CD4-positive, alpha-beta T cell (primary cell): ENCODE results near the gene ANKRD13A. TPM values are rescaled to one million over a fixed set of nuclear protein-coding genes. Genes with fewer than 3 reads are reported as not detected.

Source experiments
- ATAC-seq: fragments of 200-7000 bp; cut with Tn5 transposase; one replicate; pipeline ENCODE4 v1.10.0; 2022; ENCODE audit warnings: mild to moderate bottlenecking; ENCODE audit not compliant: poor library complexity
- CTCF ChIA-PET: fragments of 350-600 bp; sonication (Branson Sonifier 250); formaldehyde crosslinking; loops from one replicate; lab custom pipeline; 2021; ENCODE audit warnings: antibody characterized with exemption, inconsistent platforms; lab: Charles Lee
- POLR2A ChIA-PET: fragments of 350-600 bp; sonication (Branson Sonifier 250); formaldehyde crosslinking; loops from one replicate; lab custom pipeline; 2021; ENCODE audit warnings: antibody characterized with exemption, inconsistent platforms; lab: Charles Lee
- DNase-seq, 14 experiments: peaks; one replicate each; pipeline ENCODE4 v3.0.0-alpha.2; 2013 to 2020; ENCODE audit warnings: mixed read lengths in 2 of 14
- H3K27ac ChIP-seq, 2 donors: one replicate each; pipeline versions ENCODE4 v1.5.1 to v1.7.0; 2013; ENCODE audit warnings: low read length in 2 of 2, low read depth in 1 of 2, mild to moderate bottlenecking in 1 of 2
- H3K27me3 ChIP-seq, 2 experiments: 1 replicate in 1 of 2; 2 replicates in 1 of 2; pipeline versions ENCODE4 v1.6.1 to v1.7.0; 2013; ENCODE audit warnings: low read length in 2 of 2, control low read depth in 1 of 2, mild to moderate bottlenecking in 1 of 2, moderate library complexity in 1 of 2; ENCODE audit not compliant: insufficient read depth in 2 of 2, control insufficient read depth in 1 of 2
- H3K36me3 ChIP-seq: one replicate; pipeline ENCODE4 v1.6.1; 2013; ENCODE audit warnings: low read length, control low read depth; ENCODE audit not compliant: insufficient read depth
- H3K4me1 ChIP-seq: one replicate; pipeline ENCODE4 v1.6.1; 2013; ENCODE audit warnings: low read length, control low read depth; ENCODE audit not compliant: insufficient read depth
- H3K4me3 ChIP-seq: one replicate; pipeline ENCODE4 v1.5.1; 2013; ENCODE audit warnings: mild to moderate bottlenecking, low read length, moderate library complexity
- H3K9me3 ChIP-seq, 2 experiments: 1 replicate in 1 of 2; 2 replicates in 1 of 2; pipeline versions ENCODE4 v1.6.1 to v1.7.0; 2013; ENCODE audit warnings: low read length in 2 of 2, mild to moderate bottlenecking in 2 of 2, control low read depth in 1 of 2, moderate library complexity in 1 of 2; ENCODE audit not compliant: control insufficient read depth in 1 of 2, insufficient read depth in 1 of 2
- H3K27ac Mint-ChIP-seq: one replicate; pipeline ENCODE4 v1.8.0; 2020; ENCODE audit warnings: mixed read lengths
- H3K27me3 Mint-ChIP-seq: one replicate; pipeline ENCODE4 v1.8.0; 2021; ENCODE audit warnings: mixed read lengths
- H3K36me3 Mint-ChIP-seq: one replicate; pipeline ENCODE4 v1.8.0; 2021; ENCODE audit warnings: low read depth, mixed read lengths
- H3K4me1 Mint-ChIP-seq: one replicate; pipeline ENCODE4 v1.8.0; 2021; ENCODE audit warnings: low read depth, mixed read lengths
- H3K4me3 Mint-ChIP-seq: one replicate; pipeline ENCODE4 v1.8.0; 2020; ENCODE audit warnings: mild to moderate bottlenecking, mixed read lengths
- H3K9me3 Mint-ChIP-seq: one replicate; pipeline ENCODE4 v1.8.0; 2020; ENCODE audit warnings: mixed read lengths
- CTCF ChIP-seq: fragments of 200-600 bp; IDR thresholded peaks from one replicate; pipeline ENCODE4 v1.8.0; 2022; ENCODE audit warnings: antibody characterized with exemption, mild to moderate bottlenecking
- intact Hi-C, 2 experiments: fragments of 100-400 bp; cut with DNase I in 1 of 2; cut with micrococcal nuclease in 1 of 2; formaldehyde crosslinking; loops; one replicate each; pipeline versions ENCODE4 v1.15.1 to v1.9.0; 2023 to 2025; cut with DNase I, micrococcal nuclease
- total RNA-seq, 174 experiments: library from RNA in 2 of 174; stranded (reverse) in 2 of 174; gene quantifications; one replicate each; pipeline ENCODE4 v1.2.3 and lab custom pipeline; 2021 to 2026

ANKRD13A gene
- total RNA-seq, 2 experiments from 2014 or later, result 51.6 to 52.3 TPM

GRCh38 chr12:110024051-110024450, 24.8 kb downstream of the ANKRD13A start:
- POLR2A ChIA-PET, result no interaction called here

GRCh38 chr12:110028323-110028722, 29.1 kb downstream of the ANKRD13A start:
- Histone ChIP-seq H3K4me1 (no peaks in the 10 kb centered on the region), H3K27ac (no peak overlapping the region), H3K9me3 (no peaks in the 10 kb centered on the region), H3K27me3 (no peaks in the 10 kb centered on the region), H3K4me3 (no peak overlapping the region), H3K36me3 (peaks cover 81% of the 10 kb centered on the region)
- no peaks in the 10 kb centered on the region for H3K27me3 Mint-ChIP-seq
- H3K9me3 Mint-ChIP-seq, result no peaks in the 10 kb centered on the region
- TF ChIP-seq CTCF, result no peak
- POLR2A ChIA-PET, result no interaction called here
- ATAC-seq (no peak), DNase-seq (no peak)
- intact Hi-C loops, result no loop called here
- H3K4me3 Mint-ChIP-seq, result no peak overlapping the region
- no peaks in the 10 kb centered on the region for H3K4me1 Mint-ChIP-seq
- no peak overlapping the region for H3K27ac Mint-ChIP-seq
- H3K36me3 Mint-ChIP-seq, result peaks cover 83% of the 10 kb centered on the region
- CTCF ChIA-PET, result no interaction called here

More at GRCh38 chr12:110024051-110024450, 24.8 kb downstream of the ANKRD13A start:
- H3K4me1 ChIP-seq, result no peaks in the 10 kb centered on the region
- CTCF ChIA-PET, result interaction anchor here (1.1 kb wide), 1 partner anchor 25 kb away, joined by 3 read pairs; the partner anchor contains the start of gene ANKRD13A
- intact Hi-C loops, result no loop called here
- peaks cover 87% of the 10 kb centered on the region for H3K36me3 ChIP-seq
- no peak for DNase-seq
- no peak overlapping the region for H3K27ac ChIP-seq
- no peaks in the 10 kb centered on the region for H3K27me3 Mint-ChIP-seq
- no peak for ATAC-seq
- no peak overlapping the region for H3K27ac Mint-ChIP-seq
- H3K4me3 ChIP-seq, result no peak overlapping the region
- no peaks in the 10 kb centered on the region for H3K4me1 Mint-ChIP-seq
- H3K9me3 ChIP-seq, result no peaks in the 10 kb centered on the region
- TF ChIP-seq CTCF, result no peak
- H3K9me3 Mint-ChIP-seq, result no peaks in the 10 kb centered on the region
- no peak overlapping the region for H3K4me3 Mint-ChIP-seq
- peaks cover 85% of the 10 kb centered on the region for H3K36me3 Mint-ChIP-seq
- H3K27me3 ChIP-seq, result no peaks in the 10 kb centered on the region

- Mint-ChIP-seq H3K4me3 (no peak overlapping the region), H3K9me3 (no peaks in the 10 kb centered on the region), H3K36me3 (peaks cover 83% of the 10 kb centered on the region), H3K27ac (peak overlapping the region; percentile 9), H3K4me1 (no peaks in the 10 kb centered on the region), H3K27me3 (no peaks in the 10 kb centered on the region)
- DNase-seq (no peak), ATAC-seq (no peak)
- H3K4me1 ChIP-seq, result no peaks in the 10 kb centered on the region
- H3K27ac ChIP-seq, result no peak overlapping the region
- ChIA-PET CTCF (no interaction called here), POLR2A (interaction anchor here (1.1 kb wide), 1 partner anchor 50 kb away, joined by 3 read pairs; no protein-coding TSS in a partner anchor)
- no peak for TF ChIP-seq CTCF
- intact Hi-C loops, result no loop called here
- H3K9me3 ChIP-seq, result no peaks in the 10 kb centered on the region
- no peaks in the 10 kb centered on the region for H3K27me3 ChIP-seq
- H3K4me3 ChIP-seq, result no peak overlapping the region
- peaks cover 81% of the 10 kb centered on the region for H3K36me3 ChIP-seq
These were observed 30.1 kb downstream of the ANKRD13A start for GRCh38 chr12:110029290-110029815.
